NK-92 treated with Interleukin-12 subunit alpha and Interleukin-12 subunit beta, amount 100 ng/mL, for 24 hours (cell line): Measurements from ENCODE around the gene RAD23A.

ENCODE experiments used
- DNase-seq: peaks from one replicate; lab custom pipeline; 2025; lab: John Stamatoyannopoulos, UW

Gene RAD23A

DNA sequence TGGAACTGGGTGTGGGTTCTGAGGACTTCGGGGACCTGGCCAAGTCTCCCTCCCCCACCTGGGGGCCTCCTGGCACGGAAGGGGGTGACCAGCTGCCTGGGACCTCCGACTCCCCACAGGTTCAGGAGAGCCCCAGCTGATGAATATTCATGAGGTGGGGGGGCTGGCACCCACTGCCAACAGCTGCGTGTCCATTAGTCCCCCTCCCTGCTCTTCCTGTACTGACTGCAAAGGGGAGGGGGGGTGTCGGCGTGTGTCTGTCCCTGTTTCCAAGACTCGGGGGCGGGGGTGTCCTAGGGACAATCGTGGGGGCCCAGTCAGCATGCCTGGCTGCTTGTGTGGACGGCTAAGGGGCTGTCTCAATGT lies 39.0 kb downstream of the RAD23A start:
- no peak for DNase-seq

DNA sequence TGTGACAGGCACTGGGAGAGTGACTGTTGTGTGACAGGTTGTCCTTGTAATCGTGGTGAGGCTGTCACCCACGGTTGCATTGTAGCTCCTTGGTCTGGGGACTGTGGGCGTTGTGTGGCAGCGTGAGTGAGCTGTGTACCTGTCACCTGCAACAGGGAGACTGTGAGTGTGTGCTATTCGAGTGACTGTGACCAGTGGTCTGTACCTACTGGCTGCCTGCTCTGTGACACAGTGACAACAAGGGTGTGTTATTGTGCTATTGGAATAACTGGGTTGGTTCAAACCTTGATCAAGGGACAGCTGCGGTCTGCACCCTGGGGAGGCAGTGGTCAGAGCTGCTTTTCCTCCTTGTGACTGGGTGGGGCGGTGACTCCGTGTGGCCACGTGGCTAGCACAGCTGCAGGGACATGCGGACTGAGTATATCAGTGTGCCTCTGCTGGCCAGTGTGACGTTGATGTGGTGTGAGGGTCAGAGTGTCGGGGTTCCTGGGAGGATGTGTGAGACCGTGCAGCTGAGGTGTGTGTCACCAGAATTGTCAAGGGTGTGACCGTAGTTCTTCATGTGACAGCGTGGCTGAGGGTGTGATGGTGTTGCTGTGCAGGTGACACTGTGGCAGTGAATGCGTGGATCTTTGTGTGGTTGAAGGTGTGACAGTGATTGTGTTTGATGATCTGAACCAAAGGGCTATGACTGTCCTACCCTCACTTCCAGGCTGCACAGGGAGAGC lies 39.6 kb downstream of the RAD23A start:
- DNase-seq, result no peak

DNA sequence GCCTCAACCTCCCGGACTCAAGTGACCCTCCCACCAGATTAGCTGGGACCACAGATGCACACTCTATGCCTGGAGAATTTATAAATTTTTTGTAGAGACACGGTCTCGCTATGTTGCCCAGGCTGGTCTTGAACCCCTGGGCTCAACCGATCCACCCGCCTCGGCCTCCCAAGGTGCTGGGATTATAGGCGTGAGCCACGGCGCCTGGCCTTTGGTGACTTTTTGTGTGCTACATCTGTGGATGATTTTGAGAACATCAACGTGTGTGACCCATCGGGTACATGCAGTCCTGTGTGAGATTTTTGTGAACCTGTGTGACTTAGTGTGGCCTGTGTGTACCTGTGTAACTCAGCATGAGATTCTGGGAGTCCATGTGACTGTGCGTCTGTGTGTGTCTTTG lies 41.1 kb downstream of the RAD23A start:
- no peak for DNase-seq

DNA sequence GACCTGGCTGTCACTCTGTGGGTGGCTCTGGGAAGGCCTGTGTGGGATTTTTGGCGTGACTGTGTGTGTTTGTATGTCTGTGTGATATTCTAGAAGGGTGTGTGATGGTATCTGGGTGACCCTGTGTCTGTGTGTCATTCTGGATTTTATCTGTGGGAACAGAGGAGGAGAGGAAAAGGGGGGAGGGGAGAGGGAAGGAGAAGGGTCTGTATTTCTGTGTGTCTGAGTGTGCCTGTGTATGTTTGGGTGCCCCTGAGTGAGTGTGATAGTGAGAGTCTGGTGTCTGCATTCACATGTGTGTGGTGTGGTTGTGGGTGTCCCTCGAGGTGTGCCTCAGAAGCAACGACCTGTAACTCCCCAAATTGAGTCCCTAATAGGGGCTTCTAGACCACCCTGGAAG lies 41.5 kb downstream of the RAD23A start:
- DNase-seq, result no peak

DNA sequence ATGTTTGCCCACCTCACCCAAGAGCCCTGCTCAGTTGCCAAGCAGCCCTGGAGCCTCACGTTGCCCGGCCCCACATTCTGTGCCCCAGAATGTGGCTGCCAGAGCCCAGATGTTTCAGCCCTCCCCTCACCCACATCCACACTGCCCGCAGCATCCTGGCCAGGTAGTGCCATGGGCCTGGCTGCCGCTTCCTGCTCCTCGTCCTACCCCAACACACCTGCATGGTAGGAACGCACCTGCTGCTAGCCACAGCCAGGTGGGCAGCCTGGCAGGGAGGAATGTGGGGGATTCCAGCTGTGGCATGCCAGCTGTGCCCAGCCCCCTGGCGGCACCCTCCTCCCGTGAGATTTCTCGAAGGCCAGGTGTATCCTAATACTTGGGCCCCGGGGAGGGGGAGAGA lies 42.1 kb downstream of the RAD23A start:
- DNase-seq, result no peak

DNA sequence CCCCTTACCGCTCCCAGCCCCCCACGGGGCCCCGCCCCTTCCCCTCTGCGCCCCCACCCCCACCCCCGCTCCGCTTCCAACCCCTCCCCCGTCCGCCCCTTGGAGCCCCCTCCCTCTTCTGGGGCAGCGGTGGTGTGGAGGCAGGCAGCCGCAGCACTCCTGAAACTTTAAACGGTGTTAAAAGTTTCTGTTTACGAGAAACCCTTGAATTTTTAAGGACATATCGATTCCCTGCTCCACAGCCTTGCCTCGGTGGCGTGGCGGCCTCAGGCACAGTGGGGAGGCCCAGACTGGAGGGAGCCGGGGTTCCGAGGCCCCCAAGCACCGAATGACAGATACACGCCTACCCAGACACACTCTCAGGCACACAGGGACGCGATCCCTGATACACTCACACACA lies 44.8 kb downstream of the RAD23A start:
- no peak for DNase-seq

DNA sequence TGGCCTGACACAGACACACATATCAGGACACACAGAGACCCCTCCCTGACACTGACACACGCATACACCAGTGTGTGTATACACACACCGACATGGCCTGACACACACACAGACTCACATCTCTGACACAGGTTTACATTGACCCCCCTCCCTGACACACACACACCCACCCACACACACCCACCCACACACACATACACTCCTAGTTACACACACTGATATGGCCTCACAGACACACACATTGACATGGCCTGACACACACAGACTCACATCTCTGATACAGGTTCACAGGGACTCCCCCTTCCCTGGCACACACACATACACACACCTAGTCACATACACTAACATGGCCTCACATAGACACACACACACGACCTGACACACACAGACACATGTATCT lies 45.2 kb downstream of the RAD23A start:
- no peak for DNase-seq

DNA sequence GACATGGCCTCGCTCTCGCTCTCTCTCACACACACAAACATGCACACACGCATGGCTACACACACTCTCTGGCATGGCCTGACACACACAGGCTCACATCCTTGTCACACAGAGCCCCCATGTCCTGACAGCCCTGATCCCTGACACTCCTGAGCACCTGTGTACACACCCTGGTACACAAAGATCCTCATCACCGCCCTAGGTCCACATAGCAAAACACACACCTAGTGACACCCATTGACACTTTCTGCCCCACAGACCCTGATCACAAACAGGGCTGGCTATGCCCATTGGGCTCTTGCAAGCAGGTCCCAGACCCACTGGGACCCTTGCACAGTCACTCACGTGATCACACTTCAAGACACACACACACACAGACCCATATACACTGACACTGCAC lies 45.6 kb downstream of the RAD23A start:
- DNase-seq, result no peak

DNA sequence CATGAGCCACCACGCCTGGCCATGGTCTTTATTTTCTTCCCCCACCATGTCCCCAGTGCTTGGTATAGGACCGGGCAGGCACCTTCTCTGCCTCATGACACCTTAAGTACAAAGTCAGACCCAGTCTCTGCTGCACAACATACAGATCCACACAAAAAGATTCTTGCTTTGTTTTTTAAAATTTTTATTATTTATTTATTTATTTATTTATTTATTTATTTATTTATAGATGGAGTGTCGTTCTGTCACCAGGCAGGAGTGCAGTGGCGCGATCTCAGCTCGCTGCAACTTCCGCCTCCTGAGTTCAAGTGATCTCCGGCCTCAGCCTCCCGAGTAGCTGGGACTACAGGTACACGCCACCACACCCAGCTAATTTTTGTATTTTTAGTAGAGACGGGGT lies 47.1 kb downstream of the RAD23A start:
- DNase-seq, result no peak

DNA sequence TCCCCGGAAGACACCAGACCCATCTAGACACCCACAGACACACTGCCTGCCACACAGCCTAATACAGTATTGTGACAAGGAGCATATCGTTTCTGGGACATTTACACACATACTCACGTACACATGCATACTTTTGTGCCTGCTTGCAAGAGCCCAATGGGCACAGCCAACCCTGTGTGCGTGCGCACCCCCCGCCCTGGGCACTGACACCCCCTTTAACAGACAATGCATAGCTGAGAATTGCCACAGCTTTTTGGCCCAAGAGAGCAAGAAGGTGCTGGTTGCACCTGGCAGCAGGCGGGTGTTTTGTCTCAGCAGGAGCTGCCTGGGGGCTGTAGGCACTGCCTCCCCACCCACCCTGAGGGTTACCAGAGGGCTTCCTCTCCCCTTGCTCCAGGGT lies 47.9 kb downstream of the RAD23A start:
- no peak for DNase-seq

DNA sequence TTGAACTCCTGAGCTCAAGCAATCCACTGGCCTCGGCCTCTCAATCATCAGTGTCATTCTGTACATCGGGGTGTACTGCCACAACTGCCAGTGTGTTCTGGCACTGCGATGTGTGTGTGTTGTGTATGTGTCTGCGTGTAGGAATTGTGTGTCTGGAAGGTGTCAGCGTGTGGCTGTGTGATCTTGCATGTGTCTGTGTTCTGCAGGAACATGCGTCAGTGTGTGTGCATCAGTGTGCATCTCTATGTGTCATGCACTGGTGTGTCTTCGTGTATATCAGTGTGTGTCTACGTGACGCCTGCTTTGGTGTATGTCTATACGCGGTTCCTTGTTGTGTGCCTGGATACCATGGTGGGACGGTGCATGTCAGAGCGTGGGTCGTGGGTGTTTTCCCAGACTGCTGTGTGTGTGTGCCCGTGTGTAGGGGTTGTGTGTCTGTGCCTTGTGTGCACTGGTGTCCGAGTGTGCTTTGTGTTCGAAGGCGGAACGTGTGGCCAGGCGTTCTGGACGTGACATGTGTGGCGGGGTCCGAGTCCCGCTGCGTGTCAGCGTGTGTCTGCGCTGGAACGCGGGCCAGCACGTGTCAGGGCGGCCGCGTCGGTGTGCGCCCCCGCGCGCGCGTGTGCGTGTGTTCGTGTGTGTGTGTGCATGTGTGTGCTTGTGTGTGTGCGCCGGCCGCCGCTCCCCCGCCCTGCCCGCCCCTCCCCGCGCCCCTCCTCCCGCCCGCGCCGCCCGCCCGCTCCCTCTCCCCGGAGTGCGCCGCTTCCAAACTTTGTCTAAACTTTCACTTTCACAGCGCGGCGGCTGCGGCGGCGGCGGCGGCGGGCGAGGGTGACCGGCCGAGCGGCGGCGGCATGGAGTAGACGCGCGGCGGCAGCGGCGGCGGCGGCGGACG lies 49.3 kb downstream of the RAD23A start, which contains the start of gene NFIX:
Gene NFIX (plus strand): TSS at position 775 of the 895 bp plus-strand sequence. CDS start 363 bp downstream, outside the sequence.
- no peak for DNase-seq

DNA sequence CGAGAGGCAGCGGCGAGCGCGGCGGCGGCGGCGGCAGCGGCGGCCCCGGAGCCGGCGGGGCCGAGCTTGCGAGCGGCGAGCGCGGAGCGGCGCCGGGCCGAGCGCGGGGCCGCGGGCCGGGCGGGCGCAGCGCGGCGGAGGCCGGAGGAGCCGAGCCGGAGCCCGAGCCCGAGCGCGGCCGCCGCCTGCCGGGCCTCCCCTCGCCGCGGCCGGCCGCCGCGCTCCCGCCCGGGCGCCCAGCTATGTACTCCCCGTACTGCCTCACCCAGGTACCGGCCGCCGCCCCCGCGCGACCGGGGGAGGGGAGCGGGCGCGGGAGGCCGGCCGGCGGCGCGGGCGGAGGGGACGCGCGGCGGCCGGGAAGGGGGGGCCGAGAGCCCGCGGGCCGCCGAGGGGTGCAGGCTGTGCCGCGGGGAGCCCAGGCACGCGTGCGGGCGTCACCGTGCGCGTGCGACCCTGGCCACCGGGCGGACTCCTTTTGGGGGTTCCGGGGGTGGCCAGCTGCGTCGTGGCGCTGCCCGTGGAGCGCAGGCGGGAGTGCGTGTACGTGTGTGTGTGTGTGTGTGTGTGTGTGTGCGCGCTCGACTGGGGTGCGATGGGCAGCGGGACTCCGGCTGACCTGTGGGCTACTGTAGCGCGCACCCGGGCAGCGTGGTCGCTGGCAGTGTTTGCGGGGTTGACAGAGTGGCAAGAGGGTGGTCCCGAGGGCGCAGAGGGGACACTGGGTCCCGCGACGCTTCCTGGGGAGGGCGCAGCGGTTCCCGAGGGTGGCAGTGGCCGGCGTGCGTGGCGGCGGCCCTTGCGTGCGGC lies 50.1 kb downstream of the RAD23A start:
- DNase-seq, result no peak

DNA sequence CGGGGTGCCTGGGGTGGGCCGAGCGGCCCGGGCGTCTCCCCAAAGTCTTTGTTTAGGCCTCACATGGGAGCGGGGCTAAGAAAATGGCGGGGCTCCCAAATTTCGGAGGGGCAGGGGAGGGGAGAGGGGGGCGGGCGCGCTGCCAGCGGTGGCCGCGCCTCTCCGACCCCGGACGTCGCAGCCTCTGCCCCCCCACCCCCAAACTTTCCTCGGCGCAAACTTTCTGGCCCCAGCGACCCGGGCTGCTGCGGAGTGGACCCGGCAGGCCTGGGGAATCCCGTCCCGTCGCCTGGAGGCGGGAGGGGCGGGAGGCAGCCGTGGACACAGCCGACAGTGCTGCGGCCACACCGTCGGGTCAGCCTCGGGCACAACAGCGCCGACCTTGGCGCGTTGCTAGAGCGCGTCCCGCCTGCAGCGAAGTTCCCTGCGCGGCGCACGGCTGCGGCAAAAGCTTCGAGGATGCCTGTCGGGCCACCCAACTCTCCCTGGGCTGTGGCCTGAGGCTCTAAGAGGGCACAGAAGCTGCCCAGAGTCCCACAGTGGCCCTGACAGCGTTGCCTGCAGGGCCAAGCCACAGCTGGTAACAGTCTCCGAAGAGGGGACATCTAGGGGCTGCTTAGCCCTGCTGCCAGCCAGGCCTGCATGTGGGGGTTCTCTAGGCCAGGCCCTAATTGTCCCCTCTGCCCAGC lies 50.9 kb downstream of the RAD23A start:
- DNase-seq, result no peak

DNA sequence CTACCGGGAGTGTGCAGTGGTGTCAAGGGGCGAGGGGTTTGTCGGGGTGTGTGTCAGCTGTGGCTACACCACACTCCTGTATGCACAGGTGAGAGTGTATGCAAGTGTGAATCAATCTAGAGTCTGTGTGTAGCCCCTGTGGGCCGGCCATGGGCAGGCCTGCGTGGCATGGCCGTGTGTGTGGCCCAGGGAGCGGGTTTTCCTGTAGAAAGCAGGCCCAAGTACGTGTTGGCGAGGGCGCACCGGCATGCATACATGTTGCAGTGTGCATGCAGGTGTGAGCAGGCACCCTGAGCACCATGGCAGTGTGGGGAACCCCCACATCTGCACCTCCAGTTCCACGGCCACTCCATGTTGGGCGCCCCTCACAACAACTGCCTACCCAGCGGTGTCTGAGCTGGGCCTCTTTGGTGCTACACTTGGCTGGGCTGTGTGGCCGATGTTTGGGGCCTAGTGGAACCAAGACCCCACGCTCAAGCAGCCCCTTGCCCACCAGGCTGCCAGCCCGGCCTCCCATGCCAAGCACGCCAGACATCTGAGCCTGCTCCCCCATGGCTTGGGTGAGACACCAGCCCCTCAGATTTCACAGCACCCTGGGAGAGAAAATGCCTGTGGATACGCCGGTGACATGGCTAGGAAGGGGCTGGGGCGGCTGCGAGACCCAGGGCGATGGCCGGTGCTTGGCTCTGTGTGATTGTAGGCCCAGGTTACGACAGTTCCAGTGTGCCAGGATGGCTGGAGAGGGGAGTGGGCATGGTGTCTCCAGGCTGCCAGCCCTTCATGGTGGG lies 51.7 kb downstream of the RAD23A start:
- no peak for DNase-seq

DNA sequence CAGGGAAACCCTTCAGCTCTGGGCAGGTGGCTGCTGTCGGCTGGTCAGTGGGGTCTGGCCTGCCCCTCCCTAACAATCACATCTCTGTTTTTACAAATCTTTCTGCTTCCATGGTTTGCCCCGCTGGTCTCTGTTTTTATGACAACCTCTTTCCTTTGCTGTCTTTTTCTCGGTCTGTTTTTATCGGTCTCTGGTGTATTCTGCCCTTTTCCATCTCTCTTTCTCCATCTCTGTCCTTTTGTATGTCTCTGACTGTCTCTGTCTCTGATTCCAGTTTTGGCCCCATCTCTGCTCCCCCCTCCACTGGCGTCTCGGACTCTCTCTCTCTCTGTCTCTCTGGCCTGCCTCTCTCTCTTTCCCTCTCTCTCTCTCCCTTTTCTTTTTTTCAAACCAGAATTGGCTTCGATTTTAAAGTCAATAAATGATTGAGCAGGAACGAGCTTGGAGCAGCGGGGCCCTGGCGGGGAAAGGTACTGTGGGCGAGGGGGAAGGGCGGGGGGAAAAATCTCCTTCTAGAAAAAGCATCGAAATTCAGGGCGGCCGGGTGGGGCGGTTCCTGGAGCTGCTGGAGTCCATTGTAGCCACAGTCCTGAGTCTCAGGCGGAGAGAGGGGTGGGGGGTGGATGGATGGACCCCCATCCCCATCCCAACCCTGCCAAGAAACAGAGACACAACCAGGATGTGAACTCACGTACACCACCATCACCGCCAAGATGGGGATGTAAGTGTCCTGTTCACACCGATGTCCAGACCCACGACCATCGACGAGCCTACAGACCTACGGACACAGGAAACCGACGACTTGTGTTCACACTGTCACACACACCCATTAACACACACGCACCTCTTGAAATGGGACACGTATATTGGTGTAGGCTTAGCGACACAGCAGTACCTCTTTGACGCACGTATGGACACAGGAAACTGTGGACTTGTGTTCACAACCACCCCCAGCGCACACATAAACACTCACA lies 52.6 kb downstream of the RAD23A start:
- DNase-seq, result no peak

DNA sequence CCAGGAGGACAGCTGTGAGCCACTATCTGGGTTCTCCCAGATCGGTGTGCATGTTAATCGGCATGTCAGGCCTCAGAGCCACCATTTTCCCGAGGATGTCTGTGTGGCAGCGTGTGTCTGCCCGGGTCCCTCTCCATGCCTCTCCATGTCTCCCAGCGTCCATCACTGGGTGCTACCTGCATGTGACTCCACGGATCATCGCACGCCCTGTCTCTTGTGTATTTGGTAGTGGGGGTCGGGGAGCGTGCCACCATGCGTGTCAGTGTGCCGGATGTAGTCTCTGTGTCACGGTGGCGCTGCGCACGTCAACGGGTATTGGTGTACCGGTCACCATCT lies 55.5 kb downstream of the RAD23A start:
- no peak for DNase-seq

DNA sequence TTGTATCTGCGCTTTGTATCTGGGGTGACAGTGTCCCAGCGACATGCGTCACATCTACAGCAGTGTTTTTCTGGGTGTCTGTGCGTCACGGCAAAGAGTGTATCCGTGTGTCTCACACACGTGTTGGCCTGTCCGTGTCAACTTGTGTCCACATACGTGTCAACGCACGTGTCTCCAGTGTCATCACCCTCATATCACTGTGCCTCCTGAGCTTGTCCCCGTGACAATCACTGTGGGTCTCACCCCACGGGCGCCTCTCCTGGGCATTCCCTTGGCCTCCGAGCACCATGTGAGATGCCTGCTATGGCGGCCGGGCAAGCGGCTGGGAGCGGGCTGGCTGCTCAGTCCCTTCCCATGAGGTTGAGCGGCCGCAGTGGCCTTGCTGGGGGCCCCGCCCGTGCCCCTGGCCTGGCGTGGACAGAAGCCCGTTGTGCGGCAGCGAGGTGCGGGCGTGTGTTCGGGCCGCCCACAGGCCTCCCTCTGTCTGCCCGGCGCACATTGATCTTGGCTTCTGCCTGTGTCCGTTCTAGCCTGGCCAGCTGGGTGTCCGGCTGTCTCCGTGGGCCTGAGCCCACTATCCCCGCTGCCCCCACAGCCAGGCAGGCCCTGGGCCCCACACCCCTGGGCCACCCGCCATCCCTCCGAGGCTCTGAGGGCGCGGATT lies 56.0 kb downstream of the RAD23A start:
- DNase-seq, result no peak

DNA sequence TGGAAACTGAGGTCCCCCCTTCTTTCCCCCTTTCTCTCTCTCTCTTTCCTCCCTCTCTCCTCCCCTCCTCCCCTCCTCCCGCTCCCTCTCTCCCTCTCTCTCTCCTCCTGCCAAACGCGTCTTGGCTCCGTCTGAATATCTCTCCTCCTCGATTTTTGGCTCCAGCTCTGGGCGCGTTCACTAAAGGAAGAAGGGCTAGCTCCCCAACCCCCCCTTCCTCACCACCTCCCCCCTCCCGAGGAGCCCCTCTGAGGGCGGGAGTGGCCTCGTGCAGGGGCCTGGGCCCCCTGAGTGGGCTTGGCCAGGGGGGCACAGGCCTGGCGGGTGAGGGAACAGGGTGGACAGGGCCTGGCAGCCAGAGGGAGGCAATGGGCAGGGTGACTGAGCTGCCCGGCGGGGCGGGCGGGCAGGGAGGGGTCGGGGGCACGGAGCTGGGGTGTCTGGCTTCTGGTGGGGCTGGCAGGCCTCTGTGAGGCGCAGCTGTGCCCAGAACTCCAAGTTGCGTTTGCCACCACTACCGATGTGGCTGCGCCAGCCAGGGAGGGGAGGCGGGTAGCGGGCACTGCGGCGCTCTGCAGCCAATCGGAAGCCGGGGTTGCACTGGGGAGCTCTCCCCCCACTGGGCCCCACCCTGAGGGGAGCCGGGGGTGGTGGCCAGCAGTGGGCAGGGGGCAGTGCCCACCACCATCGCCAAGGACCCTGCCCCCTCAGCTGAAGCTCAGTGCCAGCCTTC lies 56.7 kb downstream of the RAD23A start:
- DNase-seq, result no peak

DNA sequence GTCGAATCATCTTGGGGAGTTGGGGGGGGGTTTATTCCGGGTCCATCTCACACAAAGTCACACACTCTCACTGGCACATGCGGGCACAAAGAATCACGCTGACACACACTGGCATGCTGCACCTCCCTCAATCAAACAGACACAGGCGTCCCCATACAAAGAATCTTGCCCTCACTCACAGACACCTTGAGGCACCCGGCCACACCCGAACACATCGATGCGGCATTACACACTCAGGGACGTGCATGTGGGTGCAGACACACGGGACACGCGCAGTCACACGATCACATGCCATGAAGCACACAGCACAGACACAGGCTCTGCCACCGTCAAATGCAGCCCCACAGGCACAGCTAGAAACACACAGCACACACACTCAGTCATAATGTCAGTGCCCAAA lies 57.4 kb downstream of the RAD23A start:
- no peak for DNase-seq
